Kidney (tissue), 14 donors: ENCODE measurements around the gene TMEM209. TPM values are rescaled to one million over a fixed set of nuclear protein-coding genes. Genes with fewer than 3 reads are reported as not detected.

ENCODE experiments used
- DNase-seq, 5 donors: peaks; one replicate each; pipeline ENCODE4 v3.0.0-alpha.2; 2013 to 2020
- FAIRE-seq: peaks from 2 replicates; lab custom pipeline; 2012; peaks lifted over from hg19 to GRCh38; lab: Jason Lieb, UNC
- H3K27ac ChIP-seq, 2 donors: one replicate each; pipeline ENCODE4 v1.7.0; 2013; ENCODE audit warnings: low read depth in 2 of 2, low read length in 2 of 2, inconsistent platforms in 1 of 2
- H3K27me3 ChIP-seq: one replicate; pipeline ENCODE4 v1.7.1; 2013; ENCODE audit warnings: low read length, inconsistent platforms; ENCODE audit not compliant: control insufficient read depth, insufficient read depth
- H3K36me3 ChIP-seq, 3 donors: one replicate each; pipeline versions ENCODE4 v1.7.0 to v1.7.1; 2013; ENCODE audit warnings: low read length in 3 of 3, control low read depth in 1 of 3, inconsistent platforms in 1 of 3; ENCODE audit not compliant: insufficient read depth in 3 of 3, control insufficient read depth in 2 of 3
- H3K4me1 ChIP-seq, 3 donors: one replicate each; pipeline versions ENCODE4 v1.7.0 to v1.7.1; 2013; ENCODE audit warnings: low read length in 3 of 3, inconsistent platforms in 1 of 3, low read depth in 1 of 3; ENCODE audit not compliant: control insufficient read depth in 2 of 3, insufficient read depth in 2 of 3
- H3K4me3 ChIP-seq, 3 donors: one replicate each; pipeline versions ENCODE4 v1.7.0 to v1.8.1; 2013; ENCODE audit warnings: low read length in 3 of 3, control low read depth in 1 of 3, inconsistent platforms in 1 of 3
- H3K9ac ChIP-seq, 3 donors: one replicate each; pipeline versions ENCODE4 v1.7.0 to v1.7.1; 2013; ENCODE audit warnings: low read length in 3 of 3, control low read depth in 1 of 3, inconsistent platforms in 1 of 3
- H3K9me3 ChIP-seq, 3 donors: one replicate each; pipeline versions ENCODE4 v1.7.0 to v1.7.1; 2013; ENCODE audit warnings: low read length in 3 of 3, control low read depth in 1 of 3, inconsistent platforms in 1 of 3; ENCODE audit not compliant: control insufficient read depth in 2 of 3, insufficient read depth in 1 of 3
- intact Hi-C: fragments of 100-400 bp; cut with DNase I; formaldehyde crosslinking; loops from one replicate; pipeline ENCODE4 v1.11.1; 2022
- polyA plus RNA-seq: library from polyadenylated mRNA; stranded (reverse); fragments of 350-450 nt; fragmentation: Illumina TruSeq; extraction: RNeasy Lipid Tissue Mini Kit (QIAGEN cat#74804); gene quantifications from one replicate; pipeline ENCODE4 v1.2.3, GENCODE V29; 2014; ENCODE audit warnings: low read depth, low replicate concordance; ENCODE audit not compliant: insufficient read depth
- total RNA-seq: library from RNA; stranded (reverse); fragmentation: NEBNext Ultra II Directional; extraction: Animal tissue kit (Norgen Biotek cat#: 25700); gene quantifications from one replicate; pipeline ENCODE4 v1.2.1, GENCODE V29; 2021
- TF ChIP-seq, protein P1 (sequence below): IDR thresholded peaks from 3 replicates; pipeline ENCODE4 v1.5.1; 2012; ENCODE audit warnings: mild to moderate bottlenecking, moderate library complexity, borderline replicate concordance; ENCODE audit not compliant: insufficient read depth; ENCODE audit errors: extremely low read depth
- donor health status: control.
- donor health status: control.
- donor health status: control.
- donor health status: control.
- donor health status: control.
- donor health status: DM: yes; HTN: yes; CAD: no.
- donor health status: Normal renal cell carcinoma (clear cell type).

Gene TMEM209
- total and polyA plus RNA-seq, 2 donors from 2014 or later, result 4.3 to 29.0 TPM

DNA sequence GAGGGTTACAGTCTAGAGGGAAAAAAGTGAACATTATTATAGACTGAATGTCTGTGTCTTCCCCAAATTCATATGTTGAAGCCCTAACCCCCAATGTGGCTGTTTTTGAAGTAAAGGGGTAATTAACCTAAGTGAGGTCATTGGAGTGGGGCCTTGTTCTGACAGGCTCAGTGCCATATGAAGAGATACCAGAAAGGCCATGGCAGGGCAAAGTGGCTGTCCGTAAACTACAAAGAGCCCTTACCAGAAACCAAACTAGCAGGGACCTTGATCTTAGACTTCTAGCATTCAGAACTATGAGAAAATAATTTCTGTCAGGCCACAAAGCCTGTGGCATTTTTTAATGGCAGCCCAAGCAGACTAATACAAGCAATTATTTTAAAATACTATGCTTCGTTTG, 8.7 kb downstream of the TMEM209 start:
- intact Hi-C loops, result no loop called here
- Histone ChIP-seq H3K27ac (no peak overlapping the region), H3K27me3 (no peaks in the 10 kb centered on the region), H3K9ac (no peak overlapping the region), H3K4me1 (no peaks in the 10 kb centered on the region), H3K9me3 (no peaks in the 10 kb centered on the region), H3K4me3 (no peak overlapping the region), H3K36me3 (peaks cover 0 to 9% (median 6%) of the 10 kb centered on the region in 3 donors)
- DNase-seq, result no peak
- FAIRE-seq, result no peak
- TF ChIP-seq, protein P1, sequence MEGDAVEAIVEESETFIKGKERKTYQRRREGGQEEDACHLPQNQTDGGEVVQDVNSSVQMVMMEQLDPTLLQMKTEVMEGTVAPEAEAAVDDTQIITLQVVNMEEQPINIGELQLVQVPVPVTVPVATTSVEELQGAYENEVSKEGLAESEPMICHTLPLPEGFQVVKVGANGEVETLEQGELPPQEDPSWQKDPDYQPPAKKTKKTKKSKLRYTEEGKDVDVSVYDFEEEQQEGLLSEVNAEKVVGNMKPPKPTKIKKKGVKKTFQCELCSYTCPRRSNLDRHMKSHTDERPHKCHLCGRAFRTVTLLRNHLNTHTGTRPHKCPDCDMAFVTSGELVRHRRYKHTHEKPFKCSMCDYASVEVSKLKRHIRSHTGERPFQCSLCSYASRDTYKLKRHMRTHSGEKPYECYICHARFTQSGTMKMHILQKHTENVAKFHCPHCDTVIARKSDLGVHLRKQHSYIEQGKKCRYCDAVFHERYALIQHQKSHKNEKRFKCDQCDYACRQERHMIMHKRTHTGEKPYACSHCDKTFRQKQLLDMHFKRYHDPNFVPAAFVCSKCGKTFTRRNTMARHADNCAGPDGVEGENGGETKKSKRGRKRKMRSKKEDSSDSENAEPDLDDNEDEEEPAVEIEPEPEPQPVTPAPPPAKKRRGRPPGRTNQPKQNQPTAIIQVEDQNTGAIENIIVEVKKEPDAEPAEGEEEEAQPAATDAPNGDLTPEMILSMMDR, result no peak

DNA sequence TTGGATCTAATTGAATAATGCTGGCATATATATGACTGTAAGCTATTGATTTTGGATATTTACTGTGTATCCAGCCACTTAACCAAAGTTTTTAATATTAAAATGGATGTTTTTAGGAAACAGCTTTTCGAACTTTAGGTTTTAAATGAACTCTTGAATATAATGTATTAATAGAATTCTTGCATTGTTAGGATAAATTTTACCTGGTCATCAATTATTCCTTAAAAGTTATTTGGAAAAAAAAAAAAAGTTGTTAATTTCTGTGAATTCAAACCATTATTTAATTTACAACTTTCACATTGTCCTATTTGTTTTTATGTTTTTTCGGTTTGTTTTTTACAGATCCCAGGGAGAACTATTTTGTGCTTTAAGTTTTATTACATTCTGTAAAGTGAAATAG, 9.8 kb downstream of the TMEM209 start:
- intact Hi-C loops, result no loop called here
- Histone ChIP-seq H3K4me3 (no peak overlapping the region), H3K4me1 (no peaks in the 10 kb centered on the region), H3K27ac (no peak overlapping the region), H3K36me3 (peaks cover 0 to 6% (median 5%) of the 10 kb centered on the region in 3 donors), H3K9me3 (no peaks in the 10 kb centered on the region), H3K27me3 (no peaks in the 10 kb centered on the region), H3K9ac (no peak overlapping the region)
- DNase-seq (no peak), FAIRE-seq (peak; percentile 50)
- TF ChIP-seq, protein P1, result no peak

DNA sequence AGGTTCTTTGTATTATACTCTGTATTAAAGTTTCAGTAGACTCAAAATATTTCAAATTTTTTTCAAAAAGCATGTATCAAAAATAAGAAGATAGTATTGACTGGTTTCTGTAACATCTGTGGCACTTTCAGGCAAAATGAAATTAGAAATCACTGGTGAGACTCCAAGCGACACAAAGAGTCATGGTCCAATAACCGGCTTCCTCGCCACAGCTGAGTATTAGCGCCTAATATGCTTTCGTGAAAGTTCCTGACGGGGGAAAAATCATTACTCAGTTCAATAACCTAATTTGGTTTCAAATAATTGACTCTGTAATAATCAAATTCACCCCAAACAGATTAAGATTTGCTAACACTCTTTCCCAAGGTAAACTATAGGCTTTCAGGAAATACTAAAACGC, 13.4 kb downstream of the TMEM209 start:
- DNase-seq, result no peak

More for the DNA sequence above, 13.4 kb downstream of the TMEM209 start:
- no peaks in the 10 kb centered on the region for H3K4me1 ChIP-seq
- H3K9ac ChIP-seq, result no peak overlapping the region
- no peaks in the 10 kb centered on the region for H3K9me3 ChIP-seq
- TF ChIP-seq, protein P1, result no peak
- H3K36me3 ChIP-seq, result peaks cover 0 to 5% (median 0%) of the 10 kb centered on the region in 3 donors
- FAIRE-seq, result no peak
- H3K27ac ChIP-seq, result no peak overlapping the region
- intact Hi-C loops, result no loop called here
- no peak overlapping the region for H3K4me3 ChIP-seq
- H3K27me3 ChIP-seq, result no peaks in the 10 kb centered on the region
